Neural progenitor cell (in vitro differentiated cells): ENCODE data around the gene ARHGEF5. TPM values are rescaled to one million over a fixed set of nuclear protein-coding genes. Genes with fewer than 3 reads are reported as not detected.

Source experiments
- DNase-seq: peaks from one replicate; pipeline ENCODE4 v3.0.0-alpha.2; 2016; ENCODE audit warnings: low spot score
- H2AFZ ChIP-seq: fragments of 200-600 bp; sonication (generic); replicated peaks from 2 replicates; pipeline ENCODE4 v1.6.1; 2016; ENCODE audit warnings: antibody characterized with exemption
- H3F3A ChIP-seq: fragments of 200-600 bp; sonication (generic); 2 replicates; pipeline ENCODE4 v1.6.1; 2016; ENCODE audit warnings: antibody characterized with exemption, low read depth
- H3K27ac ChIP-seq: fragments of 200-600 bp; sonication (generic); 2 replicates; pipeline ENCODE4 v1.5.1; 2016; ENCODE audit warnings: mild to moderate bottlenecking
- H3K27me3 ChIP-seq: fragments of 200-600 bp; sonication (generic); 2 replicates; pipeline ENCODE4 v1.6.1; 2016; ENCODE audit warnings: mild to moderate bottlenecking, moderate library complexity
- H3K36me3 ChIP-seq: fragments of 200-600 bp; sonication (generic); 2 replicates; pipeline ENCODE4 v1.5.1; 2016
- H3K4me1 ChIP-seq: fragments of 200-600 bp; sonication (generic); 2 replicates; pipeline ENCODE4 v1.6.1; 2016; ENCODE audit warnings: mixed run types
- H3K4me2 ChIP-seq: fragments of 200-600 bp; sonication (generic); 2 replicates; pipeline ENCODE4 v1.6.1; 2016
- H3K4me3 ChIP-seq: fragments of 200-600 bp; sonication (generic); 2 replicates; pipeline ENCODE4 v1.5.1; 2016
- H3K79me2 ChIP-seq: fragments of 200-600 bp; sonication (generic); 2 replicates; pipeline ENCODE4 v1.6.1; 2016; ENCODE audit warnings: low read depth
- H3K9ac ChIP-seq: fragments of 200-600 bp; sonication (generic); 2 replicates; pipeline ENCODE4 v1.6.1; 2016
- H3K9me3 ChIP-seq: fragments of 200-600 bp; sonication (generic); 2 replicates; pipeline ENCODE4 v1.5.1; 2016; ENCODE audit warnings: low read depth
- H4K20me1 ChIP-seq: fragments of 200-600 bp; sonication (generic); 2 replicates; pipeline ENCODE4 v1.6.1; 2016; ENCODE audit warnings: low read depth
- H3K27ac Mint-ChIP-seq: 3 replicates; pipeline ENCODE4 v1.8.0; 2021; ENCODE audit warnings: mixed read lengths
- H3K27me3 Mint-ChIP-seq: 2 replicates; pipeline ENCODE4 v1.8.0; 2022; ENCODE audit warnings: low read depth, mild to moderate bottlenecking, inconsistent platforms, moderate library complexity, mixed read lengths; ENCODE audit not compliant: insufficient read depth
- H3K36me3 Mint-ChIP-seq: 3 replicates; pipeline ENCODE4 v1.8.0; 2021; ENCODE audit warnings: mixed read lengths
- H3K4me1 Mint-ChIP-seq: 3 replicates; pipeline ENCODE4 v1.8.0; 2021; ENCODE audit warnings: mixed read lengths
- H3K4me3 Mint-ChIP-seq: 3 replicates; pipeline ENCODE4 v1.8.0; 2021; ENCODE audit warnings: mild to moderate bottlenecking, moderate library complexity, mixed read lengths
- H3K9me3 Mint-ChIP-seq: 3 replicates; pipeline ENCODE4 v1.8.0; 2020; ENCODE audit warnings: mixed read lengths
- CTCF ChIP-seq: fragments of 200-600 bp; sonication (generic); IDR thresholded peaks from 2 replicates; pipeline ENCODE4 v1.5.1; 2017; ENCODE audit warnings: antibody characterized with exemption, mild to moderate bottlenecking
- EZH2 ChIP-seq: fragments of 200-600 bp; sonication (generic); IDR thresholded peaks from 2 replicates; pipeline ENCODE4 v1.6.1; 2017; ENCODE audit warnings: antibody characterized with exemption, mild to moderate bottlenecking, moderate library complexity
- EZH2phosphoT487 ChIP-seq: fragments of 200-600 bp; sonication (generic); IDR thresholded peaks from 2 replicates; pipeline ENCODE4 v1.6.1; 2017; ENCODE audit warnings: antibody characterized with exemption
- total RNA-seq: library from RNA; depleted of rRNA; stranded (reverse); fragments of >200 nt; gene quantifications from 2 replicates; pipeline ENCODE4 v1.2.3, GENCODE V29; 2015; ENCODE audit warnings: low replicate concordance

ARHGEF5 gene
- total RNA-seq, 1 donor from 2014 or later = 3.7 TPM

GRCh38 chr7:144391014-144391413, 35.8 kb downstream of the ARHGEF5 start:
- TF ChIP-seq EZH2phosphoT487 (no peak), EZH2 (no peak), CTCF (no peak)
- H3K27me3 Mint-ChIP-seq = no peaks in the 10 kb centered on the region
- peaks cover 7% of the 10 kb centered on the region for H3K4me1 Mint-ChIP-seq

GRCh38 chr7:144391823-144392255, 36.6 kb downstream of the ARHGEF5 start:
- Histone ChIP-seq H3K79me2 (no peaks in the 10 kb centered on the region), H3K4me1 (no peaks in the 10 kb centered on the region), H3K4me3 (no peak overlapping the region), H3K4me2 (no peak overlapping the region), H4K20me1 (no peaks in the 10 kb centered on the region), H3K36me3 (no peaks in the 10 kb centered on the region), H3K9me3 (no peaks in the 10 kb centered on the region), H3K27me3 (no peaks in the 10 kb centered on the region), H2AFZ (peak overlapping the region; percentile 97), H3F3A (no peaks in the 10 kb centered on the region), H3K9ac (no peak overlapping the region), H3K27ac (no peak overlapping the region)
- H3K4me3 Mint-ChIP-seq = no peak overlapping the region
- H3K27me3 Mint-ChIP-seq = no peaks in the 10 kb centered on the region
- no peaks in the 10 kb centered on the region for H3K36me3 Mint-ChIP-seq
- peaks cover 3% of the 10 kb centered on the region for H3K9me3 Mint-ChIP-seq
- peak overlapping the region; percentile 75 for H3K27ac Mint-ChIP-seq
- H3K4me1 Mint-ChIP-seq = peaks cover 7% of the 10 kb centered on the region
- peak; percentile 69 for DNase-seq
- TF ChIP-seq CTCF = peak; percentile 75
- no peak for TF ChIP-seq EZH2phosphoT487
- TF ChIP-seq EZH2 = no peak

More at GRCh38 chr7:144391014-144391413, 35.8 kb downstream of the ARHGEF5 start:
- Histone ChIP-seq H3K4me2 (no peak overlapping the region), H3F3A (no peaks in the 10 kb centered on the region), H3K4me1 (no peaks in the 10 kb centered on the region), H4K20me1 (no peaks in the 10 kb centered on the region), H3K9ac (no peak overlapping the region), H3K79me2 (no peaks in the 10 kb centered on the region), H3K4me3 (no peak overlapping the region), H3K9me3 (no peaks in the 10 kb centered on the region), H3K27me3 (no peaks in the 10 kb centered on the region), H3K27ac (no peak overlapping the region), H3K36me3 (no peaks in the 10 kb centered on the region), H2AFZ (no peak overlapping the region)
- Mint-ChIP-seq H3K36me3 (no peaks in the 10 kb centered on the region), H3K4me3 (no peak overlapping the region), H3K9me3 (no peaks in the 10 kb centered on the region), H3K27ac (no peak overlapping the region)
- DNase-seq = no peak

- Histone ChIP-seq H3K36me3 (no peaks in the 10 kb centered on the region), H3F3A (no peaks in the 10 kb centered on the region), H3K9me3 (no peaks in the 10 kb centered on the region), H3K27me3 (no peaks in the 10 kb centered on the region), H3K4me3 (no peak overlapping the region), H3K79me2 (no peaks in the 10 kb centered on the region), H3K4me2 (no peak overlapping the region), H4K20me1 (no peaks in the 10 kb centered on the region), H2AFZ (no peak overlapping the region), H3K27ac (no peak overlapping the region), H3K9ac (no peak overlapping the region), H3K4me1 (no peaks in the 10 kb centered on the region)
- no peaks in the 10 kb centered on the region for H3K36me3 Mint-ChIP-seq
- H3K4me3 Mint-ChIP-seq = no peak overlapping the region
- H3K27ac Mint-ChIP-seq = no peak overlapping the region
- peaks cover 3% of the 10 kb centered on the region for H3K9me3 Mint-ChIP-seq
- no peaks in the 10 kb centered on the region for H3K4me1 Mint-ChIP-seq
- DNase-seq = no peak
- peaks cover 2% of the 10 kb centered on the region for H3K27me3 Mint-ChIP-seq
- TF ChIP-seq EZH2phosphoT487 (no peak), CTCF (no peak), EZH2 (no peak)
Observed at GRCh38 chr7:144397086-144397485, 41.9 kb downstream of the ARHGEF5 start.
